Liver (tissue), 3 donors: ENCODE results near the gene CHIT1.

Experiments
- RAD21 ChIP-seq, 2 donors: IDR thresholded peaks; 2 replicates each; pipeline ENCODE4 v1.6.1; 2016; ENCODE audit warnings: antibody characterized with exemption in 2 of 2, mild to moderate bottlenecking in 2 of 2
- TF ChIP-seq, protein P1 (sequence below): fragments of 150-350 bp; IDR thresholded peaks from 2 replicates; pipeline ENCODE4 v1.5.1; 2017; ENCODE audit warnings: improper control_type of control experiment, low read depth, low read length; ENCODE audit not compliant: missing input control
- donor health status: healthy.
- donor health status: healthy.

DNA sequence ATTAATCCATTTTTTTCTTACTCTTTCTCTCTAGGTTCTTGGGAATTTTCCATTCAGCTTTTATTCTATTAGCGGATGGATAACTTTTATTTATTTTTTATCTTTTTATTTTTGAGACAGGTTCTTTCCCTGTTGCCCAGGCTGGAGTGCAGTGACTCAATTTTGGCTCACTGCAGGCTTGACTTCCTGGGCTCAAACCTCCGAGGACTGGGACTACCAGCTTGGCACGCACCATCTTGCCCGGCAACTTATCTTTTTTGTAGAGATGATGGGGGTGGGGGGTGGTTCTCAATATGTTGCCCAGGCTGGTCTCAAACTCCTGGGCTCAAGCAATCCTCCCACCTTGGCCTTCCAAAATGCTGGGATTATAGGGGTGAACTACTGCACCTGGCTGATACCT lies 36.1 kb upstream of the CHIT1 start:
- TF ChIP-seq, protein P1, sequence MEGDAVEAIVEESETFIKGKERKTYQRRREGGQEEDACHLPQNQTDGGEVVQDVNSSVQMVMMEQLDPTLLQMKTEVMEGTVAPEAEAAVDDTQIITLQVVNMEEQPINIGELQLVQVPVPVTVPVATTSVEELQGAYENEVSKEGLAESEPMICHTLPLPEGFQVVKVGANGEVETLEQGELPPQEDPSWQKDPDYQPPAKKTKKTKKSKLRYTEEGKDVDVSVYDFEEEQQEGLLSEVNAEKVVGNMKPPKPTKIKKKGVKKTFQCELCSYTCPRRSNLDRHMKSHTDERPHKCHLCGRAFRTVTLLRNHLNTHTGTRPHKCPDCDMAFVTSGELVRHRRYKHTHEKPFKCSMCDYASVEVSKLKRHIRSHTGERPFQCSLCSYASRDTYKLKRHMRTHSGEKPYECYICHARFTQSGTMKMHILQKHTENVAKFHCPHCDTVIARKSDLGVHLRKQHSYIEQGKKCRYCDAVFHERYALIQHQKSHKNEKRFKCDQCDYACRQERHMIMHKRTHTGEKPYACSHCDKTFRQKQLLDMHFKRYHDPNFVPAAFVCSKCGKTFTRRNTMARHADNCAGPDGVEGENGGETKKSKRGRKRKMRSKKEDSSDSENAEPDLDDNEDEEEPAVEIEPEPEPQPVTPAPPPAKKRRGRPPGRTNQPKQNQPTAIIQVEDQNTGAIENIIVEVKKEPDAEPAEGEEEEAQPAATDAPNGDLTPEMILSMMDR: no peak
- TF ChIP-seq RAD21 (IDR thresholded peaks at IDR 0.05): no peak
